ENCODE data around the gene NXF1. TPM values are rescaled to one million over a fixed set of nuclear protein-coding genes. Genes with fewer than 3 reads are reported as not detected.

NXF1 gene
- total RNA-seq, 1 experiment from 2014 or later = 46.3 TPM

Small RNAs within 50 kb of the gene (small RNA-seq; reads per million reads assigned to genes)
- not detected for gene MIR6514
- not detected for gene RF00099
- gene RNU6-118P = not detected
- gene SNORD22 = not detected
- not detected for gene SNORD26
- not detected for gene SNORD27
- not detected for gene SNORD28
- gene SNORD30 = 6,003 reads per million, percentile 99 among the genes with 10 or more reads in this experiment

Other genes with a start within 250 kb of the NXF1 start
- gene EEF1G, start 231.5 kb downstream of the NXF1 start, total RNA-seq (2014; rRNA removed; shearing (Covaris generic)) = 1,970 and 1,995 TPM in 2 replicates
- 19.6 and 21.0 TPM in 2 replicates for gene TUT1, start 213.9 kb downstream of the NXF1 start, total RNA-seq (2014; rRNA removed; shearing (Covaris generic))
- 179 and 193 TPM in 2 replicates for gene MTA2, start 203.6 kb downstream of the NXF1 start, total RNA-seq (2014; rRNA removed; shearing (Covaris generic))
- gene EML3, start 192.7 kb downstream of the NXF1 start, total RNA-seq (2014; rRNA removed; shearing (Covaris generic)) = 27.5 and 28.7 TPM in 2 replicates
- gene ROM1, start 192.2 kb downstream of the NXF1 start, total RNA-seq (2014; rRNA removed; shearing (Covaris generic)) = 3.3 and 7.7 TPM in 2 replicates
- gene B3GAT3, start 183.5 kb downstream of the NXF1 start, total RNA-seq (2014; rRNA removed; shearing (Covaris generic)) = 63.8 and 67.2 TPM in 2 replicates
- gene GANAB, start 158.8 kb downstream of the NXF1 start, total RNA-seq (2014; rRNA removed; shearing (Covaris generic)) = 191 and 221 TPM in 2 replicates
- gene INTS5, start 152.1 kb downstream of the NXF1 start, total RNA-seq (2014; rRNA removed; shearing (Covaris generic)) = 33.8 and 41.9 TPM in 2 replicates
- gene C11orf98, start 140.2 kb downstream of the NXF1 start, total RNA-seq (2014; rRNA removed; shearing (Covaris generic)) = 239 and 266 TPM in 2 replicates
- 31.0 and 33.5 TPM in 2 replicates for gene CSKMT, start 140.1 kb downstream of the NXF1 start, total RNA-seq (2014; rRNA removed; shearing (Covaris generic))
- 28.6 and 38.0 TPM in 2 replicates for gene UQCC3, start 133.8 kb downstream of the NXF1 start, total RNA-seq (2014; rRNA removed; shearing (Covaris generic))
- 4.8 and 6.6 TPM in 2 replicates for gene LBHD1, start 133.2 kb downstream of the NXF1 start, total RNA-seq (2014; rRNA removed; shearing (Covaris generic))
- gene UBXN1, start 126.4 kb downstream of the NXF1 start, total RNA-seq (2014; rRNA removed; shearing (Covaris generic)) = 128 and 144 TPM in 2 replicates
- 0.13 and 0.20 TPM in 2 replicates for gene LRRN4CL, start 115.9 kb downstream of the NXF1 start, total RNA-seq (2014; rRNA removed; shearing (Covaris generic))
- gene BSCL2, start 98.0 kb downstream of the NXF1 start, total RNA-seq (2014; rRNA removed; shearing (Covaris generic)) = 18.8 and 19.2 TPM in 2 replicates
- gene GNG3, start 97.8 kb downstream of the NXF1 start, total RNA-seq (2014; rRNA removed; shearing (Covaris generic)) = not detected in 2 replicates
- gene HNRNPUL2, start 78.0 kb downstream of the NXF1 start, total RNA-seq (2014; rRNA removed; shearing (Covaris generic)) = 4.1 and 9.3 TPM in 2 replicates
- 55.6 and 67.9 TPM in 2 replicates for gene TTC9C, start 77.0 kb downstream of the NXF1 start, total RNA-seq (2014; rRNA removed; shearing (Covaris generic))
- gene ZBTB3, start 51.3 kb downstream of the NXF1 start, total RNA-seq (2014; rRNA removed; shearing (Covaris generic)) = 9.2 and 9.8 TPM in 2 replicates
- gene POLR2G, start 43.9 kb downstream of the NXF1 start, total RNA-seq (2014; rRNA removed; shearing (Covaris generic)) = 92.6 and 143 TPM in 2 replicates
- 27.0 and 29.2 TPM in 2 replicates for gene TAF6L, start 34.0 kb downstream of the NXF1 start, total RNA-seq (2014; rRNA removed; shearing (Covaris generic))
- 112 and 181 TPM in 2 replicates for gene TMEM179B, start 18.0 kb downstream of the NXF1 start, total RNA-seq (2014; rRNA removed; shearing (Covaris generic))
- 46.4 and 47.4 TPM in 2 replicates for gene TMEM223, start 13.4 kb downstream of the NXF1 start, total RNA-seq (2014; rRNA removed; shearing (Covaris generic))
- 32.8 and 34.0 TPM in 2 replicates for gene STX5, start 26.6 kb upstream of the NXF1 start, total RNA-seq (2014; rRNA removed; shearing (Covaris generic))
- 0.66 TPM in 1 of 2 replicates, not detected in the other for gene TEX54, start 27.4 kb upstream of the NXF1 start, total RNA-seq (2014; rRNA removed; shearing (Covaris generic))
- gene WDR74, start 34.1 kb upstream of the NXF1 start, total RNA-seq (2014; rRNA removed; shearing (Covaris generic)) = 145 and 176 TPM in 2 replicates
- gene SLC3A2, start 75.5 kb upstream of the NXF1 start, total RNA-seq (2014; rRNA removed; shearing (Covaris generic)) = 275 and 289 TPM in 2 replicates
- not detected in 2 replicates for gene CHRM1, start 115.9 kb upstream of the NXF1 start, total RNA-seq (2014; rRNA removed; shearing (Covaris generic))
- not detected in 2 replicates for gene SLC22A6, start 179.5 kb upstream of the NXF1 start, total RNA-seq (2014; rRNA removed; shearing (Covaris generic))
- gene SLC22A8, start 210.4 kb upstream of the NXF1 start, total RNA-seq (2014; rRNA removed; shearing (Covaris generic)) = not detected in 2 replicates

Data from HT1080 (cell line).